SU-DHL-6 (cell line): Measurements from ENCODE around the gene ARRB1.

Experiments used
- H2AFZ ChIP-seq: fragments of 200-600 bp; sonication (generic); 2 replicates; pipeline ENCODE4 v1.6.1; 2014; ENCODE audit warnings: low read depth, mild to moderate bottlenecking, moderate library complexity, mixed read lengths, antibody characterized with exemption, low read length; ENCODE audit not compliant: severe bottlenecking
- H3F3A ChIP-seq: fragments of 200-600 bp; shearing (Covaris generic); 2 replicates; pipeline ENCODE4 v1.6.0; 2016; ENCODE audit warnings: antibody characterized with exemption, mild to moderate bottlenecking; ENCODE audit not compliant: insufficient read depth
- H3K27ac ChIP-seq: fragments of 200-600 bp; sonication (generic); 2 replicates; pipeline ENCODE4 v1.5.1; 2016; ENCODE audit warnings: low read depth, mild to moderate bottlenecking, low read length, moderate library complexity, mixed read lengths
- H3K27me3 ChIP-seq: fragments of 200-600 bp; sonication (generic), shearing (Covaris generic); 2 replicates; pipeline ENCODE4 v1.6.0; 2014; ENCODE audit warnings: mild to moderate bottlenecking, low read length
- H3K36me3 ChIP-seq: fragments of 200-600 bp; sonication (generic); 2 replicates; pipeline ENCODE4 v1.6.1; 2014; ENCODE audit warnings: mild to moderate bottlenecking, low read length, mixed read lengths
- H3K4me2 ChIP-seq: fragments of 300-600, 200-600 bp; shearing (Covaris generic), sonication (generic); 2 replicates; pipeline ENCODE4 v1.6.0; 2014; ENCODE audit warnings: low read length, low read depth, mild to moderate bottlenecking; ENCODE audit not compliant: poor library complexity, severe bottlenecking
- H3K4me3 ChIP-seq: fragments of 200-600 bp; sonication (generic); 2 replicates; pipeline ENCODE4 v1.5.1; 2014; ENCODE audit warnings: antibody characterized with exemption, low read length, mild to moderate bottlenecking, mixed read lengths; ENCODE audit not compliant: insufficient read depth, poor library complexity, severe bottlenecking
- H3K79me2 ChIP-seq: fragments of 200-600 bp; sonication (generic); 2 replicates; pipeline ENCODE4 v1.6.1; 2014; ENCODE audit warnings: mild to moderate bottlenecking, low read length, moderate library complexity; ENCODE audit not compliant: insufficient read depth
- H3K9ac ChIP-seq: fragments of 200-600 bp; sonication (generic); 2 replicates; pipeline ENCODE4 v1.7.0; 2014; ENCODE audit warnings: mild to moderate bottlenecking, low read length
- H3K9me2 ChIP-seq: fragments of 200-600 bp; sonication (generic); replicated peaks from 2 replicates; pipeline ENCODE4 v1.6.1; 2014; ENCODE audit warnings: low read length; ENCODE audit not compliant: insufficient read depth
- H3K9me3 ChIP-seq: fragments of 200-600 bp; sonication (generic); 2 replicates; pipeline ENCODE4 v1.6.1; 2014; ENCODE audit warnings: low read length, mixed read lengths; ENCODE audit not compliant: insufficient read depth
- H4K20me1 ChIP-seq: fragments of 200-600 bp; sonication (generic); 2 replicates; pipeline ENCODE4 v1.6.1; 2014; ENCODE audit warnings: low read depth, mild to moderate bottlenecking, antibody characterized with exemption, low read length, moderate library complexity, mixed read lengths
- EZH2phosphoT487 ChIP-seq: fragments of 200-600 bp; sonication (generic), shearing (Covaris generic); conservative IDR thresholded peaks from 2 replicates; pipeline ENCODE4 v1.6.1; 2018; ENCODE audit warnings: mild to moderate bottlenecking, antibody characterized with exemption, low read length, moderate library complexity, mixed read lengths
- TF ChIP-seq, protein P1 (sequence below): fragments of 200-600 bp; sonication (generic); IDR thresholded peaks from one replicate; pipeline ENCODE4 v1.5.1; 2017; ENCODE audit warnings: antibody characterized with exemption, mild to moderate bottlenecking, low read length, moderate library complexity; ENCODE audit not compliant: insufficient read depth, poor library complexity, severe bottlenecking

The ARRB1 gene

DNA sequence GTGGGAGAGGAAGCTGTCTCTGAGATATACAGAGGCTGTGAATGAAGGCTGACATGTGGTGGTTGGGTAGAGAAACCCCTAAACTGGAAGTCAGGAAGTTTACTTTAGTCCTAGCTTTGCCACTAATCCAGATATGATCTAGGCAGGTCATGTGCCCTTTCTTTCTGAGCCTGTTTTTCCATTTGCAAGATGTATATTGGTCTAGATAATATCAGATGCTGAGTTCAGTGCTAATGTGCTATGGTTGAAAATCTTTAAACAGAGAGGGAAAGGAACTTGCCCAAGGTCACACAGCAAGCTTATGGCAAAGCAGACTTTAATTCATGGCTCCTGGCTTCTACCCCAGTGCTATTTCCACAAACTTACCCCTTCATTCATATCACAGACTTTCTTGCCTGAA is 136.6 kb downstream of the ARRB1 start:
- Histone ChIP-seq H3K9ac (no peak overlapping the region), H3K36me3 (no peaks in the 10 kb centered on the region), H3K79me2 (no peaks in the 10 kb centered on the region), H4K20me1 (no peaks in the 10 kb centered on the region), H3K4me3 (no peak overlapping the region), H3K27ac (no peak overlapping the region), H3K4me2 (no peak overlapping the region), H3F3A (no peaks in the 10 kb centered on the region), H3K9me3 (no peaks in the 10 kb centered on the region), H3K9me2 (no peaks in the 10 kb centered on the region), H3K27me3 (no peaks in the 10 kb centered on the region), H2AFZ (no peak overlapping the region)
- TF ChIP-seq EZH2phosphoT487 = no peak
- TF ChIP-seq, protein P1, sequence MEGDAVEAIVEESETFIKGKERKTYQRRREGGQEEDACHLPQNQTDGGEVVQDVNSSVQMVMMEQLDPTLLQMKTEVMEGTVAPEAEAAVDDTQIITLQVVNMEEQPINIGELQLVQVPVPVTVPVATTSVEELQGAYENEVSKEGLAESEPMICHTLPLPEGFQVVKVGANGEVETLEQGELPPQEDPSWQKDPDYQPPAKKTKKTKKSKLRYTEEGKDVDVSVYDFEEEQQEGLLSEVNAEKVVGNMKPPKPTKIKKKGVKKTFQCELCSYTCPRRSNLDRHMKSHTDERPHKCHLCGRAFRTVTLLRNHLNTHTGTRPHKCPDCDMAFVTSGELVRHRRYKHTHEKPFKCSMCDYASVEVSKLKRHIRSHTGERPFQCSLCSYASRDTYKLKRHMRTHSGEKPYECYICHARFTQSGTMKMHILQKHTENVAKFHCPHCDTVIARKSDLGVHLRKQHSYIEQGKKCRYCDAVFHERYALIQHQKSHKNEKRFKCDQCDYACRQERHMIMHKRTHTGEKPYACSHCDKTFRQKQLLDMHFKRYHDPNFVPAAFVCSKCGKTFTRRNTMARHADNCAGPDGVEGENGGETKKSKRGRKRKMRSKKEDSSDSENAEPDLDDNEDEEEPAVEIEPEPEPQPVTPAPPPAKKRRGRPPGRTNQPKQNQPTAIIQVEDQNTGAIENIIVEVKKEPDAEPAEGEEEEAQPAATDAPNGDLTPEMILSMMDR = no peak

DNA sequence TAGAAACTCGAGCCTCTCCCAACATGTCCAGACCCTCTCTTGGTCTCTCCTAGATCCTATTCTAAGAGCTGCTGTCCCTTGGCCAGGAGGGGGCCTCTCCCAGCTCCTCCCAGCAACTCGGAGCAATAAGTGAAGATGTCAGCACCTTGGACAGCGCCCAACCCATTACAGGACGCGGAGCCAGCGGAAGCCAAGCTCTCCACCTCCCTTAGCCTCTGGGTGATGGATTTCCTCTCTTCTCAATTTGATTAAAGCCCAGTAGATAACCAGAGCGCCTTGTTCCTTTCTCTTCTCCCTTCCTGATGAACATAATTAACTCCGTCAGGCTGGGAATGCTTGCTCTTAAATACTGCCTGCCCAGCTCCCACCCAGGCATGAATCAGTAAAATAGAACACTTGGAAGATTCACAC is 137.0 kb downstream of the ARRB1 start:
- Histone ChIP-seq H3K79me2 (no peaks in the 10 kb centered on the region), H3K9ac (no peak overlapping the region), H3K9me3 (no peaks in the 10 kb centered on the region), H3K36me3 (no peaks in the 10 kb centered on the region), H2AFZ (no peak overlapping the region), H3K27ac (no peak overlapping the region), H3F3A (no peaks in the 10 kb centered on the region), H3K4me2 (no peak overlapping the region), H3K27me3 (no peaks in the 10 kb centered on the region), H4K20me1 (no peaks in the 10 kb centered on the region), H3K4me3 (no peak overlapping the region), H3K9me2 (no peaks in the 10 kb centered on the region)
- TF ChIP-seq, protein P1 = no peak
- no peak for TF ChIP-seq EZH2phosphoT487
